Naive thymus-derived CD4-positive, alpha-beta T cell (primary cell): ENCODE results near the gene LRMDA. TPM values are rescaled to one million over a fixed set of nuclear protein-coding genes. Genes with fewer than 3 reads are reported as not detected.

ENCODE experiments used
- ATAC-seq: fragments of 150-1000 bp; cut with Tn5 transposase; 2 replicates; pipeline ENCODE4 v1.10.0; 2021; ENCODE audit warnings: mild to moderate bottlenecking, moderate library complexity
- CTCF ChIA-PET: fragments of 350-600 bp; sonication (Branson Sonifier 250); formaldehyde crosslinking; loops from one replicate; lab custom pipeline; 2021; ENCODE audit warnings: antibody characterized with exemption; lab: Charles Lee
- POLR2A ChIA-PET: fragments of 350-600 bp; sonication (Branson Sonifier 250); formaldehyde crosslinking; loops from one replicate; lab custom pipeline; 2021; ENCODE audit warnings: antibody characterized with exemption, inconsistent platforms; lab: Charles Lee
- DNase-seq, 9 donors: peaks; one replicate each; pipeline versions ENCODE4 v3.0.0 to v3.0.0-alpha.2; 2020 to 2022; ENCODE audit warnings: mixed read lengths in 1 of 9
- H3K27ac ChIP-seq: one replicate; pipeline ENCODE4 v1.7.0; 2013; ENCODE audit warnings: mild to moderate bottlenecking, low read depth, low read length, moderate library complexity
- H3K27me3 ChIP-seq, 2 donors: one replicate each; pipeline ENCODE4 v1.7.0; 2013; ENCODE audit warnings: low read length in 2 of 2, mild to moderate bottlenecking in 2 of 2, moderate library complexity in 2 of 2; ENCODE audit not compliant: control insufficient read depth in 2 of 2, insufficient read depth in 2 of 2
- H3K36me3 ChIP-seq, 3 experiments: 1 replicate in 2 of 3; 2 replicates in 1 of 3; pipeline ENCODE4 v1.7.0; 2013; ENCODE audit warnings: low read length in 3 of 3, mild to moderate bottlenecking in 3 of 3, moderate library complexity in 1 of 3; ENCODE audit not compliant: insufficient read depth in 3 of 3, control insufficient read depth in 2 of 3
- H3K4me1 ChIP-seq, 2 donors: one replicate each; pipeline ENCODE4 v1.7.0; 2013; ENCODE audit warnings: low read length in 2 of 2, mild to moderate bottlenecking in 2 of 2, moderate library complexity in 1 of 2; ENCODE audit not compliant: control insufficient read depth in 2 of 2, insufficient read depth in 2 of 2
- H3K4me3 ChIP-seq: 2 replicates; pipeline ENCODE4 v1.7.0; 2013; ENCODE audit warnings: mild to moderate bottlenecking, low read length
- H3K9me3 ChIP-seq, 3 experiments: 1 replicate in 2 of 3; 2 replicates in 1 of 3; pipeline ENCODE4 v1.7.0; 2013; ENCODE audit warnings: low read length in 3 of 3; ENCODE audit not compliant: control insufficient read depth in 2 of 3
- H3K27ac Mint-ChIP-seq, 9 donors: one replicate each; pipeline ENCODE4 v1.8.0; 2020 to 2022; ENCODE audit warnings: mixed read lengths in 9 of 9, mild to moderate bottlenecking in 8 of 9, moderate library complexity in 5 of 9, inconsistent platforms in 2 of 9
- H3K27me3 Mint-ChIP-seq, 5 donors: one replicate each; pipeline ENCODE4 v1.8.0; 2021 to 2022; ENCODE audit warnings: mixed read lengths in 5 of 5, mild to moderate bottlenecking in 1 of 5
- H3K36me3 Mint-ChIP-seq, 5 donors: one replicate each; pipeline ENCODE4 v1.8.0; 2020 to 2022; ENCODE audit warnings: mixed read lengths in 5 of 5, mild to moderate bottlenecking in 3 of 5, inconsistent platforms in 1 of 5
- H3K4me1 Mint-ChIP-seq, 7 donors: one replicate each; pipeline ENCODE4 v1.8.0; 2020 to 2022; ENCODE audit warnings: mixed read lengths in 7 of 7, mild to moderate bottlenecking in 3 of 7, inconsistent platforms in 1 of 7
- H3K4me3 Mint-ChIP-seq, 10 donors: one replicate each; pipeline ENCODE4 v1.8.0; 2020 to 2022; ENCODE audit warnings: mild to moderate bottlenecking in 10 of 10, mixed read lengths in 10 of 10, moderate library complexity in 6 of 10, inconsistent platforms in 2 of 10
- H3K9me3 Mint-ChIP-seq, 11 donors: one replicate each; pipeline ENCODE4 v1.8.0; 2020 to 2022; ENCODE audit warnings: mixed read lengths in 11 of 11, mild to moderate bottlenecking in 4 of 11, inconsistent platforms in 1 of 11, moderate library complexity in 1 of 11
- intact Hi-C, 2 donors: fragments of 100-400 bp; cut with micrococcal nuclease; formaldehyde crosslinking; loops; one replicate each; pipeline ENCODE4 v1.15.1; 2023
- polyA plus RNA-seq, 2 donors: library from polyadenylated mRNA; unstranded; fragments of 300-500 nt; fragmentation: Illumina TruSeq; gene quantifications; one replicate each; pipeline ENCODE4 v1.2.3, GENCODE V29; 2021
- total RNA-seq, 6 experiments: library from RNA in 5 of 6; stranded (reverse) in 5 of 6; gene quantifications; 1 replicate in 5 of 6; 2 replicates in 1 of 6; pipeline ENCODE4 v1.2.3 and lab custom pipeline; 2021 to 2026

LRMDA gene
- total and polyA plus RNA-seq, 7 experiments from 2014 or later: 0.57 to 14.9 (median 3.0) TPM; not detected in 4

DNA sequence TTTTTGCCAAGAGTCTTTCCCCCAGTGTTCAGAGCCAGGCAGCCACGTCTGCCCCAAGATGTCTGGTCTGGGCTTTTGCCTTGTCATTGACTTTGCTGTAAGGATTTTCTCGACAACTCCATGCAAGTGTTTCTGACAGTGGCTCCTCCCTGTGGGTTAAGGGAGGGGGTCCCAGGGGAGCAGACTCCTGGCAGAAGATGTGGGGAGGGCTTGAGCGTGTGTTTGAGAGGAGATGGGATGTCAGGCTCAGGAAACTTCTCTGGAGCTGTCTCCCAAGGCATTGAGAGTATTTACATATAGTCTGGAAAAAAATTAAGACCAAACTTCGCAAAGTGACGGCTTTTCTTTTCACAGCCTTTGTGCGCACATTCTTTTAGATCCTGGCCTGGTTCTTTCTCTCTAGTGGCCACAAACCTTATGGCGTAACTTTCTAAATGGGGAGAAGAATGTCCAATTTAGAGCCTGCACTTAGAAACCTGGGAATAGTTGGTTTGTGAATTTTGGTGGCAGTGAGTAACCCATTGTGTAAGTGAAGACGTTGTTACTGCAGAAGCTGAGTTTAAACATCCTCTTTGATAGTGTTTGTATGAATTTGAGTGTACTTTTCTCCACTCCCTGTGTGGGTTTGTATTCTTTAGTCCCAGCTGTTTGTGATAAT, 201.5 kb downstream of the LRMDA start:
- POLR2A ChIA-PET: no interaction called here
- H3K27ac Mint-ChIP-seq: no peak overlapping the region

GRCh38 chr10:75633568-75633967, 202.1 kb downstream of the LRMDA start:
- Mint-ChIP-seq H3K27ac (no peak overlapping the region), H3K27me3 (peaks cover 3 to 30% (median 17%) of the 10 kb centered on the region in 5 donors), H3K4me1 (no peaks in the 10 kb centered on the region), H3K4me3 (no peak overlapping the region), H3K36me3 (no peaks in the 10 kb centered on the region), H3K9me3 (no peaks in the 10 kb centered on the region)
- CTCF ChIA-PET: no interaction called here
- no peaks in the 10 kb centered on the region for H3K27me3 ChIP-seq
- H3K4me3 ChIP-seq: no peak overlapping the region
- H3K36me3 ChIP-seq: no peaks in the 10 kb centered on the region
- intact Hi-C loops: no loop called here
- H3K9me3 ChIP-seq: no peaks in the 10 kb centered on the region
- H3K27ac ChIP-seq: no peak overlapping the region
- POLR2A ChIA-PET: no interaction called here
- no peaks in the 10 kb centered on the region for H3K4me1 ChIP-seq
- no peak for DNase-seq
- no peak for ATAC-seq

More for the DNA sequence above, 201.5 kb downstream of the LRMDA start:
- Histone ChIP-seq H3K4me3 (no peak overlapping the region), H3K9me3 (no peaks in the 10 kb centered on the region), H3K4me1 (no peaks in the 10 kb centered on the region), H3K27me3 (no peaks in the 10 kb centered on the region), H3K27ac (no peak overlapping the region), H3K36me3 (no peaks in the 10 kb centered on the region)
- intact Hi-C loops: no loop called here
- DNase-seq (no peak), ATAC-seq (no peak)
- Mint-ChIP-seq H3K27me3 (peaks cover 3 to 27% (median 12%) of the 10 kb centered on the region in 5 donors), H3K4me3 (no peak overlapping the region), H3K9me3 (no peaks in the 10 kb centered on the region), H3K4me1 (no peaks in the 10 kb centered on the region), H3K36me3 (no peaks in the 10 kb centered on the region)
- CTCF ChIA-PET: no interaction called here

DNA sequence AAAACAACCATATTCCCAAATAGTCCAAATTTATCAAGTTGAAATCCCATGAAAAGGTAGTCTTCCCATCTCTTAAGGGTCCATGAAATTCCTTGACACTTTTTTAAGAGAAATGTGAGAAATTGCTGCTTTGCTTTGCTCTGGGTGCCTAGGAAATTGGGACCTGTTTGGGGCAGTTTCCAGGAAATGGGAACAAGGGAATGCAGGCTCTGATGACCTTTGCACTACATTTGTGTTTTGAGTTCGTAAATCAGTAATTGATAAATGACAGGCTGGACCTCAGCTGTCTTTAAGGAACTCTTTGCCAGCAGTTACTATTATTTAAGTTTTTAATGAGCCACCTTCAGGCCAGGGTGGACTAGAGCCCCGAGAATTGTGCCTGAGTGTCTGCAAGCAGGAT, 203.5 kb downstream of the LRMDA start:
- no peaks in the 10 kb centered on the region for H3K4me1 Mint-ChIP-seq
- H3K36me3 ChIP-seq: no peaks in the 10 kb centered on the region
- intact Hi-C loops: no loop called here
- no peaks in the 10 kb centered on the region for H3K9me3 ChIP-seq
- no peak overlapping the region for H3K4me3 ChIP-seq
- H3K27me3 Mint-ChIP-seq: peaks cover 3 to 40% (median 24%) of the 10 kb centered on the region in 5 donors
- H3K4me1 ChIP-seq: no peaks in the 10 kb centered on the region
- H3K36me3 Mint-ChIP-seq: no peaks in the 10 kb centered on the region
- H3K27ac ChIP-seq: no peak overlapping the region
- no peak overlapping the region for H3K27ac Mint-ChIP-seq
- H3K27me3 ChIP-seq: no peaks in the 10 kb centered on the region
- ChIA-PET POLR2A (no interaction called here), CTCF (no interaction called here)
- H3K9me3 Mint-ChIP-seq: no peaks in the 10 kb centered on the region
- H3K4me3 Mint-ChIP-seq: no peak overlapping the region
- DNase-seq: no peak
- ATAC-seq: no peak

DNA sequence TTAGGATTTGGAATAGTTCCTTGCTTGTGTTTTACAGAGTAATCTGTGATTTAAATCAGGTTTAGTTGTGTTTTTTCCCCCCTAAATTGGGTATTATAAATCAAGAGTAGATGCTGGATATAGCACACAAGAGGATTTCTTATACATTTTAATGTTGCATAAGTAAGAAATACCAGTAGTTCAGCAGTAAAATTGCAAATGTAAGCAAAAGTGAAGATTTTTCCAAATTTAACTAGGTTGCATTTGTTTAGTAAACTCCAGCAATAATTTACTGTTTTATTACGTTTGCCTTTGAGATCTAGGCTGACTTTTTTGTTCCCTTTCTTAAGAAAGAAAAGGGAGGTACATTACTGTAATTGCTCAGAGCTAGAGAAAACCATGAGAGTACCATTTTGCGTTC, 207.3 kb downstream of the LRMDA start:
- H3K9me3 ChIP-seq: no peaks in the 10 kb centered on the region
- no peaks in the 10 kb centered on the region for H3K4me1 Mint-ChIP-seq
- peaks cover 0 to 40% (median 22%) of the 10 kb centered on the region in 5 donors for H3K27me3 Mint-ChIP-seq
- no peaks in the 10 kb centered on the region for H3K27me3 ChIP-seq
- no peak overlapping the region for H3K27ac ChIP-seq
- no peaks in the 10 kb centered on the region for H3K36me3 Mint-ChIP-seq
- ChIA-PET CTCF (no interaction called here), POLR2A (no interaction called here)
- intact Hi-C loops: no loop called here
- H3K36me3 ChIP-seq: no peaks in the 10 kb centered on the region
- DNase-seq: no peak
- no peak overlapping the region for H3K4me3 ChIP-seq
- H3K4me1 ChIP-seq: no peaks in the 10 kb centered on the region
- H3K27ac Mint-ChIP-seq: no peak overlapping the region
- ATAC-seq: no peak
- H3K4me3 Mint-ChIP-seq: no peak overlapping the region
- no peaks in the 10 kb centered on the region for H3K9me3 Mint-ChIP-seq

DNA sequence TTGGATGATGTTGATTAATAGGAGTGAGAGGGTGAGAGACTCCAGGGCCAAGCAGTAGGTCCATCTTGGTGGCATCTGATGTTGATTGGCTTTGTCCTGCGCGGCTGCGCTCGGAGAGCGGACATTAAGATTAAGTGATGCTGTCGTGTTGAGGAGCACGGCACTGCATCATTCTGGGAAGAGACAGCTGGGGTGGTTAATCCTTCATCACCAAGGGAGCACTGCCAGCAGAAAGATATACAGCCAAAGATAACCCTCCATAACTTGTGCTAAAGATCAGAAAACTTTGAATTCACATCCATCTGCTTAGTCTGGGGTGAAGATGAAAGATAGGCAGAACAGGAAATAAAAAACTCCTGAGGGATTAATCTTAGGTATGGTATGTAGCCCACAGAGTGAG, 208.3 kb downstream of the LRMDA start:
- ChIA-PET CTCF (no interaction called here), POLR2A (no interaction called here)
- Histone ChIP-seq H3K27me3 (no peaks in the 10 kb centered on the region), H3K4me3 (no peak overlapping the region), H3K36me3 (no peaks in the 10 kb centered on the region), H3K27ac (no peak overlapping the region), H3K9me3 (no peaks in the 10 kb centered on the region), H3K4me1 (no peaks in the 10 kb centered on the region)
- peaks cover 0 to 40% (median 18%) of the 10 kb centered on the region in 5 donors for H3K27me3 Mint-ChIP-seq
- H3K4me1 Mint-ChIP-seq: no peaks in the 10 kb centered on the region
- no peaks in the 10 kb centered on the region for H3K36me3 Mint-ChIP-seq
- H3K27ac Mint-ChIP-seq: no peak overlapping the region
- ATAC-seq (no peak), DNase-seq (no peak)
- intact Hi-C loops: no loop called here
- no peak overlapping the region for H3K4me3 Mint-ChIP-seq
- H3K9me3 Mint-ChIP-seq: no peaks in the 10 kb centered on the region

DNA sequence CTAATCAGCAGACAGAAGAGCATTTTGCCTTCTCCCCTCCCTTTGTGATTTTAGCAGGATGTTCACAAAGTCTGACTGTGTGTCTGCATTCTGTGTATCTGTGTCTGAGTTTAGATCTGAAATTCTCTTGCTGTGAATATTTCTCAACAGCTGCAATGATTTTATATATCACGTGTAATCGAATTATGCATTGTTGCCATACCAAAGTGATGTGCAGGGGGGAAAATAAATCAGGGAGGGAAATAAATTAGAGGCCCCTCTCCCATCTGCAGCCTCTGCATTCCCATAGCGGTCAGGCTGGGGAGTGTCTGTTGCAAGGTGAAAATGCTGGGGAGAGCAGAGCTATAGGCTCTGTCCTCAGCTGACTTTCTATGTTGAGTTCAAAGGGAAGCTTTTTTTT, 209.0 kb downstream of the LRMDA start:
- Histone ChIP-seq H3K27me3 (no peaks in the 10 kb centered on the region), H3K9me3 (no peaks in the 10 kb centered on the region), H3K4me1 (no peaks in the 10 kb centered on the region), H3K36me3 (no peaks in the 10 kb centered on the region), H3K4me3 (no peak overlapping the region), H3K27ac (no peak overlapping the region)
- Mint-ChIP-seq H3K27ac (no peak overlapping the region), H3K4me3 (no peak overlapping the region), H3K27me3 (peaks cover 0 to 40% (median 18%) of the 10 kb centered on the region in 5 donors), H3K36me3 (no peaks in the 10 kb centered on the region), H3K4me1 (no peaks in the 10 kb centered on the region), H3K9me3 (no peaks in the 10 kb centered on the region)
- DNase-seq (no peak), ATAC-seq (no peak)
- ChIA-PET POLR2A (no interaction called here), CTCF (no interaction called here)
- intact Hi-C loops: no loop called here

DNA sequence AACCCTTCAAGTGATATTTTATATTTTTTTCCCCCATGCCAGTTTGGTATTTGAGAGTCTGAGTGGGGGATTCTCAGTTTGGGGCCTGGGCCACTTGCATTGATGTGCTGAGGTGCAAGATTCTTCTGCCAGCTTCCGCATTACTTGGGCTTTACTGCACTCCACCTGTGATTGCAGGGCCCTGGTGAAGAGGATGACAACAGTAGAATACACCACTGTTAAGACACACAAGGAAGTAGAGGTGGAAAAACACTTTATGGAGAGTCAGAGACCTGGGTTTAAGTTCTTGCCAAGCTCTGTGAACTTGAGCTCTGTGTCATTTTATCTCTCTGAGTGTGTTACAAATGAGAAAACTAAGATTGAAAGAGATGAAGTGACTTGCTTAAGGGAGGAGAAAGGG, 209.4 kb downstream of the LRMDA start:
- H3K9me3 ChIP-seq: no peaks in the 10 kb centered on the region
- no peaks in the 10 kb centered on the region for H3K27me3 ChIP-seq
- peaks cover 0 to 1% (median 0%) of the 10 kb centered on the region in 11 donors for H3K9me3 Mint-ChIP-seq
- no peaks in the 10 kb centered on the region for H3K4me1 ChIP-seq
- CTCF ChIA-PET: no interaction called here
- no peaks in the 10 kb centered on the region for H3K36me3 Mint-ChIP-seq
- H3K27ac Mint-ChIP-seq: no peak overlapping the region
- ATAC-seq (no peak), DNase-seq (no peak)
- H3K36me3 ChIP-seq: no peaks in the 10 kb centered on the region
- H3K27me3 Mint-ChIP-seq: peaks cover 0 to 40% (median 18%) of the 10 kb centered on the region in 5 donors
- no peak overlapping the region for H3K4me3 ChIP-seq
- H3K27ac ChIP-seq: no peak overlapping the region
- H3K4me1 Mint-ChIP-seq: no peaks in the 10 kb centered on the region
- POLR2A ChIA-PET: no interaction called here
- intact Hi-C loops: no loop called here
- H3K4me3 Mint-ChIP-seq: no peak overlapping the region
